ENCODE results near the gene TMCC3. TPM values are rescaled to one million over a fixed set of nuclear protein-coding genes. Genes with fewer than 3 reads are reported as not detected.

The TMCC3 gene
- total RNA-seq, 1 donor from 2014 or later, result 11.0 TPM

GRCh38 chr12:94633401-94633800 lies 17.0 kb downstream of the TMCC3 start:
- H3K9me3 ChIP-seq, result no peaks in the 10 kb centered on the region
- intact Hi-C loops (cut with DNase I), result no loop called here
- no peak for DNase-seq (ENCODE audit: low spot score in 2 of 2)
- H3K4me3 ChIP-seq, result no peak overlapping the region
- H3K4me1 ChIP-seq, result no peaks in the 10 kb centered on the region
- TF ChIP-seq CTCF (IDR thresholded peaks at IDR 0.05), result no peak
- H3K27me3 ChIP-seq, result no peaks in the 10 kb centered on the region
- H3K36me3 ChIP-seq, result no peaks in the 10 kb centered on the region
- H3K27ac ChIP-seq, result no peak overlapping the region

DNA sequence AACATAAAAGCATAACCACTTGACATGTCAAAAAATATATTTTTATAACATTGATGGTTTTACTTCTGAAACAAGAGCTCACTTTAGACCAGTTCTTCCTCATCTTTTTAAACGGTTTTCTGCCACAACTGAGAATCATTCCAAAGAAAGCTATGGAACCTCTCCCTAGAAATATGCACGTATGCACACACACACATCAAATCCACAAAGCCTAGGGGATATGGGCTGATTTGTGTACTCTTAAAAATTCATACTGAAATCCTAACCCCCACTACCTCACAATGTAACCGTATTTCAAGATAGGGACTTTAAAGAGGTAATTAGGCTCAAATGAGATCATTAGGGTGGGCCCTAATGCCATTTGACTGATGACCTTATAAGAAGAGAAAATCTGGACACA lies 19.3 kb downstream of the TMCC3 start:
- H3K4me3 ChIP-seq, result no peak overlapping the region
- intact Hi-C loops (cut with DNase I), result no loop called here
- H3K27me3 ChIP-seq, result no peaks in the 10 kb centered on the region
- H3K36me3 ChIP-seq, result no peaks in the 10 kb centered on the region
- DNase-seq (ENCODE audit: low spot score in 2 of 2), result no peak
- H3K27ac ChIP-seq, result no peak overlapping the region
- TF ChIP-seq CTCF (IDR thresholded peaks at IDR 0.05), result no peak
- H3K4me1 ChIP-seq, result no peaks in the 10 kb centered on the region
- H3K9me3 ChIP-seq, result no peaks in the 10 kb centered on the region

GRCh38 chr12:94628819-94629472 lies 21.4 kb downstream of the TMCC3 start:
- intact Hi-C loops (cut with DNase I), result no loop called here
- no peak for TF ChIP-seq CTCF (IDR thresholded peaks at IDR 0.05)

DNA sequence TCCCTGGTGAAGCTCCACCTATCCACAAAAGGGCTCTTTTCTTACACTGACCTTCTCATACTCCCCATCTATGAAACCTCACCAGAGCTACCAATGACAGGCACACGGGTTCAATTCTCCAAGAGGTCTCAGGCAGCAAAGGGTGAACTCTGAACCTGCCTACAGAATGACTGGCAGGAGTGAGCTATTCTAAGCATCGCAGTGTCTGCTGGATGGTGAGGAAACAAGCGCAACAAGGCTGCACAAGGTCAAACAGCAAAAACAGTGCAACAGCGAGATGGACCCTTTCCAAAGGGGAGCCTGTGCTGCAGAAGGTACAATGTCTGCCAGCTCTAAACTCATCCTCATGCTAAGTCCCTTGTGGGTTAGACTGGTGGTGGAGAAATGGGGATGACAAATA lies 22.0 kb downstream of the TMCC3 start:
- no peak overlapping the region for H3K27ac ChIP-seq
- no peaks in the 10 kb centered on the region for H3K36me3 ChIP-seq
- no peaks in the 10 kb centered on the region for H3K4me1 ChIP-seq
- H3K9me3 ChIP-seq, result no peaks in the 10 kb centered on the region
- DNase-seq (ENCODE audit: low spot score in 2 of 2), result no peak
- TF ChIP-seq CTCF (IDR thresholded peaks at IDR 0.05), result no peak
- no peaks in the 10 kb centered on the region for H3K27me3 ChIP-seq
- intact Hi-C loops (cut with DNase I), result no loop called here
- no peak overlapping the region for H3K4me3 ChIP-seq

More at GRCh38 chr12:94628819-94629472, 21.4 kb downstream of the TMCC3 start:
- DNase-seq (ENCODE audit: low spot score in 2 of 2), result no peak
- Histone ChIP-seq H3K27ac (no peak overlapping the region), H3K27me3 (no peaks in the 10 kb centered on the region), H3K4me3 (no peak overlapping the region), H3K36me3 (no peaks in the 10 kb centered on the region), H3K4me1 (no peaks in the 10 kb centered on the region), H3K9me3 (no peaks in the 10 kb centered on the region)

DNA sequence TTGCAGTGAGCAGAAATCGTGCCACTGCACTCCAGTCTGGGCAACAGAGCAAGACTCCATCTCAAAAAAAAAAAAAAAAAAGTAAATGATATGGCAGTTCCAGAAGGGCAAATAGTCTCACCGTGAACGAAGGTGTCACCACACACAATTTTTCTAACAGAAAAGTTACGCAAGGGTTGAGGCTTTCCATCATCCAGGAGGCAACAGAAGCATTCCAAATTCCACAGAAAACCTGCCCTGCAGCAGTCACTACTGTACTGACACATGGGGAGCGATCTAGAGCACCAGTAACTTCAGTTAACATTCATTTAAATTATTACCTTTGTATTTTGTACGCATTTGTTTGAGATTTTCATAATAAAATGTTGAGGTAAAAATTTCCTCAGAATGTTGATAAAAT lies 24.8 kb downstream of the TMCC3 start:
- no peaks in the 10 kb centered on the region for H3K27me3 ChIP-seq
- H3K9me3 ChIP-seq, result no peaks in the 10 kb centered on the region
- intact Hi-C loops (cut with DNase I), result no loop called here
- no peak overlapping the region for H3K27ac ChIP-seq
- no peak for DNase-seq (ENCODE audit: low spot score in 2 of 2)
- TF ChIP-seq CTCF (IDR thresholded peaks at IDR 0.05), result no peak
- peaks cover 3 to 14% of the 10 kb centered on the region in 2 donors for H3K4me1 ChIP-seq
- no peak overlapping the region for H3K4me3 ChIP-seq
- H3K36me3 ChIP-seq, result no peaks in the 10 kb centered on the region

Data from ascending aorta (tissue), 2 donors.